PC-9 (cell line): ENCODE data around the gene NRG3.

Experiments
- CTCF ChIP-seq: fragments of 200-600 bp; sonication (generic); conservative IDR thresholded peaks from 2 replicates; pipeline ENCODE4 v1.6.1; 2017; ENCODE audit warnings: mixed run types, antibody characterized with exemption, mild to moderate bottlenecking, moderate library complexity
- EZH2 ChIP-seq: fragments of 200-600 bp; sonication (generic); IDR thresholded peaks from 2 replicates; pipeline ENCODE4 v1.8.0; 2017; ENCODE audit warnings: antibody characterized with exemption, low read depth

- TF ChIP-seq CTCF (no peak), EZH2 (no peak)
Measured at GRCh38 chr10:82438277-82438676, 563.3 kb downstream of the NRG3 start.
